Adrenal gland (tissue), 12 donors: ENCODE measurements around the gene SELL. TPM values are rescaled to one million over a fixed set of nuclear protein-coding genes. Genes with fewer than 3 reads are reported as not detected.
"Not testable (repeated sequence)": the region's sequence is repeated elsewhere in the genome, so short reads cannot be mapped to it uniquely, and the experiment has no call there.

Experiments
- DNase-seq, 7 donors: peaks; one replicate each; pipeline ENCODE4 v3.0.0-alpha.2; 2019 to 2020
- H3K27ac ChIP-seq, 5 donors: fragments of 200-600 bp; sonication (generic) in 4 of 5; 1 replicate in 3 of 5; 2 replicates in 2 of 5; pipeline versions ENCODE4 v1.5.1 to v1.8.0; 2016 to 2020; ENCODE audit warnings: mild to moderate bottlenecking in 1 of 5
- H3K27me3 ChIP-seq: fragments of 200-600 bp; 2 replicates; pipeline ENCODE4 v1.8.0; 2021
- H3K36me3 ChIP-seq, 2 donors: fragments of 200-600 bp; replicated peaks in 1 of 2; 1 replicate in 1 of 2; 2 replicates in 1 of 2; pipeline versions ENCODE4 v1.5.1 to v1.8.0; 2018 to 2022
- H3K4me1 ChIP-seq, 2 donors: fragments of 200-600 bp; replicated peaks in 1 of 2; 1 replicate in 1 of 2; 2 replicates in 1 of 2; pipeline versions ENCODE4 v1.5.1 to v1.8.0; 2018 to 2021
- H3K4me3 ChIP-seq, 4 donors: fragments of 200-600 bp; sonication (generic) in 3 of 4; one replicate each; pipeline ENCODE4 v1.5.1; 2016 to 2018
- H3K9me3 ChIP-seq, 3 donors: fragments of 200-600 bp; sonication (generic) in 1 of 3; replicated peaks in 1 of 3; 1 replicate in 2 of 3; 2 replicates in 1 of 3; pipeline versions ENCODE4 v1.5.1 to v1.8.0; 2016 to 2021
- POLR2A ChIP-seq, 2 donors: fragments of 450-650 bp; IDR thresholded peaks; one replicate each; pipeline ENCODE4 v1.6.1; 2017; ENCODE audit warnings: antibody characterized with exemption in 2 of 2, mild to moderate bottlenecking in 2 of 2, moderate library complexity in 1 of 2
- WGBS, 4 donors: extraction: QIAGEN DNeasy Blood & Tissue Kit in 2 of 4; methylation state at CpG; one replicate each; pipeline versions ENCODE4 v1.1.5 to v1.1.7; 2013 to 2017; 5-methylcytosine and 5-hydroxymethylcytosine counted together
- intact Hi-C, 2 donors: fragments of 100-400 bp; cut with DNase I; formaldehyde crosslinking; loops; one replicate each; pipeline versions ENCODE4 v1.14.1 to v1.15.0; 2022 to 2023
- polyA plus RNA-seq, 3 donors: library from polyadenylated mRNA; stranded (reverse); fragments of 200-250 nt in 2 of 3; fragments of 350-450 nt in 1 of 3; fragmentation: Illumina TruSeq in 1 of 3; extraction: RNeasy Lipid Tissue Mini Kit (QIAGEN cat#74804) in 1 of 3; gene quantifications; one replicate each; pipeline ENCODE4 v1.2.3, GENCODE V29; 2013 to 2014
- total RNA-seq, 9 donors: library from RNA; depleted of rRNA in 4 of 9; stranded (reverse); fragments of >200 nt in 4 of 9; fragments of 120-200 nt in 1 of 9; fragmentation: NEBNext Ultra II Directional in 1 of 9; extraction: Animal tissue kit (Norgen Biotek cat#: 25700) in 1 of 9; gene quantifications; one replicate each; pipeline versions ENCODE4 v1.1.0 to v1.2.4, GENCODE V29; 2013 to 2023
- TF ChIP-seq, protein P1 (sequence below), 6 experiments: fragments of 450-650 bp in 4 of 6; fragments of 200-600 bp in 2 of 6; sonication (generic) in 1 of 6; IDR thresholded peaks; 1 replicate in 5 of 6; 2 replicates in 1 of 6; pipeline versions ENCODE4 v1.5.1 to v1.8.0; 2016 to 2021; ENCODE audit warnings: antibody characterized with exemption in 6 of 6, mild to moderate bottlenecking in 2 of 6, moderate library complexity in 1 of 6
- donor health status: healthy with polysubstance abuse.
- donor health status: Bipolar disorder and iron deficiency.
- donor health status: DM: yes; HTN: yes; CAD: no.
- donor health status: DM: no; HTN: no; CAD: no.
- donor health status: DM: no; HTN: no; CAD: no.
- donor health status: DM: yes; HTN: yes; CAD: no.

The SELL gene
- total and polyA plus RNA-seq, 12 donors = 0.61 to 2.5 (median 1.1) TPM

GRCh38 chr1:169679692-169680091 is 31.7 kb downstream of the SELL start:
- Histone ChIP-seq H3K4me1 (no peaks in the 10 kb centered on the region), H3K9me3 (no peaks in the 10 kb centered on the region), H3K27me3 (no peaks in the 10 kb centered on the region), H3K4me3 (no peak overlapping the region), H3K36me3 (no peaks in the 10 kb centered on the region), H3K27ac (no peak overlapping the region)
- intact Hi-C loops = no loop called here
- WGBS, 4 donors = 66 to 70% (median 67%) methylated on average over 3 of the region's 3 CpGs
- DNase-seq = no peak
- TF ChIP-seq, protein P1, sequence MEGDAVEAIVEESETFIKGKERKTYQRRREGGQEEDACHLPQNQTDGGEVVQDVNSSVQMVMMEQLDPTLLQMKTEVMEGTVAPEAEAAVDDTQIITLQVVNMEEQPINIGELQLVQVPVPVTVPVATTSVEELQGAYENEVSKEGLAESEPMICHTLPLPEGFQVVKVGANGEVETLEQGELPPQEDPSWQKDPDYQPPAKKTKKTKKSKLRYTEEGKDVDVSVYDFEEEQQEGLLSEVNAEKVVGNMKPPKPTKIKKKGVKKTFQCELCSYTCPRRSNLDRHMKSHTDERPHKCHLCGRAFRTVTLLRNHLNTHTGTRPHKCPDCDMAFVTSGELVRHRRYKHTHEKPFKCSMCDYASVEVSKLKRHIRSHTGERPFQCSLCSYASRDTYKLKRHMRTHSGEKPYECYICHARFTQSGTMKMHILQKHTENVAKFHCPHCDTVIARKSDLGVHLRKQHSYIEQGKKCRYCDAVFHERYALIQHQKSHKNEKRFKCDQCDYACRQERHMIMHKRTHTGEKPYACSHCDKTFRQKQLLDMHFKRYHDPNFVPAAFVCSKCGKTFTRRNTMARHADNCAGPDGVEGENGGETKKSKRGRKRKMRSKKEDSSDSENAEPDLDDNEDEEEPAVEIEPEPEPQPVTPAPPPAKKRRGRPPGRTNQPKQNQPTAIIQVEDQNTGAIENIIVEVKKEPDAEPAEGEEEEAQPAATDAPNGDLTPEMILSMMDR (IDR thresholded peaks at IDR 0.05) = no peak
- no peak for TF ChIP-seq POLR2A (IDR thresholded peaks at IDR 0.05)

GRCh38 chr1:169676001-169676400 is 35.4 kb downstream of the SELL start:
- H3K27ac ChIP-seq = no peak overlapping the region
- no peak overlapping the region for H3K4me3 ChIP-seq
- DNase-seq = no peak
- no peaks in the 10 kb centered on the region for H3K4me1 ChIP-seq
- WGBS, 4 donors = 32 to 59% (median 34%) methylated on average over 1 to 2 of the region's 2 CpGs
- intact Hi-C loops = no loop called here
- no peaks in the 10 kb centered on the region for H3K9me3 ChIP-seq
- TF ChIP-seq, protein P1 (IDR thresholded peaks at IDR 0.05) = no peak
- no peak for TF ChIP-seq POLR2A (IDR thresholded peaks at IDR 0.05)
- H3K36me3 ChIP-seq = no peaks in the 10 kb centered on the region
- no peaks in the 10 kb centered on the region for H3K27me3 ChIP-seq

DNA sequence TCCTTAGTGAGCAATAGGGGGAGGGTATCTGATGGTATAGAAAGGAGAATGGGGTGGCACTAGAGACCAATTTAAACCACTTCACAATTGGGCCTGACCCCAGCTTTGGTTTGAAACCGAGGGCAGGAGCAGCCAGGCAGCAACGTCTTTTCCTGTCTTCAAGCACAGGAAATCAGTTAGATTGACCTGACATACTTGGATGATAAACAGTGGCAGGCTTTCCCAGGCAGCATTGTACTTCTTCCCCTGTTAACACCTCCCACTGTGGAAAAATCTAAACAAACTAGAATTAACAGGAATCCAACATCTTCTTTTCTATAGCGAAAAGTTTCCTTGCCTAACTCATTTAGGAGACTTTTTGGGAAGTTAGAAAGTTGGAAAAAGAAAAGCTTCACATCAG is 40.6 kb downstream of the SELL start:
- Histone ChIP-seq H3K4me1 (no peaks in the 10 kb centered on the region), H3K27ac (peak overlapping the region in 1 of 5 donors; percentile 49), H3K9me3 (no peaks in the 10 kb centered on the region), H3K27me3 (no peaks in the 10 kb centered on the region), H3K36me3 (no peaks in the 10 kb centered on the region), H3K4me3 (no peak overlapping the region)
- peak in 1 of 7 donors; percentile 14 for DNase-seq
- 22 to 44% (median 39%) methylated on average over 3 of the region's 3 CpGs for WGBS, 4 donors
- intact Hi-C loops = no loop called here
- TF ChIP-seq, protein P1 (IDR thresholded peaks at IDR 0.05) = no peak
- TF ChIP-seq POLR2A (IDR thresholded peaks at IDR 0.05) = no peak

- H3K4me3 ChIP-seq, H3K9me3 ChIP-seq, intact Hi-C loops, H3K36me3 ChIP-seq, H3K4me1 ChIP-seq, H3K27me3 ChIP-seq, DNase-seq: not testable (repeated sequence)
- H3K27ac ChIP-seq = peak overlapping the region in 1 of 5 donors; percentile 49
- 83 to 93% (median 88%) methylated on average over 3 of the region's 3 CpGs for WGBS, 4 donors
Measured at GRCh38 chr1:169670244-169670643, 41.2 kb downstream of the SELL start.

- H3K4me3 ChIP-seq, H3K9me3 ChIP-seq, DNase-seq, H3K27me3 ChIP-seq, H3K4me1 ChIP-seq, H3K27ac ChIP-seq, intact Hi-C loops, H3K36me3 ChIP-seq: not testable (repeated sequence)
- WGBS, 4 donors = 82 to 95% (median 90%) methylated on average over 20 to 27 of the region's 28 CpGs
Measured at GRCh38 chr1:169667699-169668596, 43.5 kb downstream of the SELL start.

DNA sequence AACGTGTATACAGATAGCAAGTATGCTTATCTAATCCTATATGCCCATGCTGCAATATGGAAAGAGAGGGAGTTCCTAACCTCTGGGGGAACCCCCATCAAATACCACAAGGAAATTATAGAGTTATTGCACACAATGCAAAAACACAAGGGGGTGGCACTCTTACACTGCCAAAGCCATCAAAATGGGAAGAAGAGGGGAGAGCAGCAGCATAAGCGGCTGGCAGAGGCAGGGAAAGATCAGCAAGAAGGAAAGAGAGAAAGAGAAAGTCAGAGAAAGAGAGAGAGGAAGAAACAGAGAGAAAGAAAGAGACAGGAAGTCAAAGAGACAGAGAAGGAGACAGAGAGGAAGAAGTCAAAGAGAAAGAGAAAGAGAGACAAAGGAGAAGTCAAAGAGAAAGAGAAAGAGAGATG is 44.2 kb downstream of the SELL start:
- H3K27me3 ChIP-seq, DNase-seq, H3K36me3 ChIP-seq, H3K27ac ChIP-seq, intact Hi-C loops, H3K4me1 ChIP-seq, H3K9me3 ChIP-seq, H3K4me3 ChIP-seq: not testable (repeated sequence)
- 41 to 67% (median 54%) methylated on average over 2 of the region's 2 CpGs for WGBS, 4 donors

DNA sequence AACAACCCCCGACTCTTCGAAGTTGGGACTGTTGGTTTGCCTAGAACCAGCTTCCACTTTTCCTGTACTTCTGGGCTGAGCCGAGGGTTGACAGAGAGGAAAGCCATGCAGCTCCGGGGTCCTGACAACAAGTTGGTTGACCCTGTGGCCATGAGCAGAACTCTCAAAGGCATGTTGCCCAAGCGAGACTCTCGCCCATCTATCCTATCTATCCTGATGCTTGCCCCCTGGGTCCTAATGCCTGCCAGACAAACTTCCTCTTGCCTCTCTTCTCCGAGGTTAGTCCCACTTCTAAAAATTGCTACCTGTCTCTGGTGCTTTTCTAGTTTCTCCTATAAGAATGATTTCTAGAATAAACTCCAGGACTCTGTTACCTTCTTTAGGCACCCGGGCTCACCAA is 48.7 kb downstream of the SELL start:
- H3K4me1 ChIP-seq, H3K4me3 ChIP-seq, H3K27me3 ChIP-seq, H3K9me3 ChIP-seq, H3K27ac ChIP-seq, intact Hi-C loops, H3K36me3 ChIP-seq, DNase-seq: not testable (repeated sequence)
- WGBS, 4 donors = 57 to 62% (median 60%) methylated on average over 7 to 8 of the region's 8 CpGs

DNA sequence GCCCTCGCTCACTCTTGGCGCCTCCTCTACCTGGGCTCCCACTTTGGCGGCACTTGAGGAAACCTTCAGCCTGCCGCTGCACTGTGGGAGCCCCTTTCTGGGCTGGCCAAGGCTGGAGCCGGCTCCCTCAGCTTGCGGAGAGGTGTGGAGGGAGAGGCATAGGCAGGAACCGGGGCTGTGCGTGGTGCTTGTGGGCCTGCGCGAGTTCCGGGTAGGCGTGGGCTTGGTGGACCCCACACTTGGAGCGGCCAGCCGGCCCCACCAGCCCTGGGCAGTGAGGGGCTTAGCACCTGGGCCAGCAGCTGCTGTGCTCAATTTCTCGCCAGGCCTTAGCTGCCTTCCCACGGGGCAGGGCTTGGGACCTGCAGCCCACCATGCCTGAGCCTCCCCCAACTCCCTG is 50.4 kb downstream of the SELL start:
- H3K4me3 ChIP-seq, H3K9me3 ChIP-seq, intact Hi-C loops, H3K4me1 ChIP-seq, H3K27me3 ChIP-seq, H3K36me3 ChIP-seq, DNase-seq, H3K27ac ChIP-seq: not testable (repeated sequence)
- WGBS, 4 donors = 89 to 100% (median 91%) methylated on average over 5 to 14 of the region's 16 CpGs
